HG02840 (cell line): ENCODE data around the gene TIMM29.
"Not testable (repeated sequence)": the region's sequence is repeated elsewhere in the genome, so short reads cannot be mapped to it uniquely, and the experiment has no call there.

Experiments
- ATAC-seq: cut with Tn5 transposase; IDR thresholded peaks from one replicate; pipeline ENCODE4 v1.9.1; 2021; ENCODE audit warnings: mild to moderate bottlenecking, moderate library complexity, moderate number of reproducible peaks; ENCODE audit not compliant: unreplicated experiment, low FRiP score

The TIMM29 gene

GRCh38 chr19:10935371-10936059, 6.9 kb downstream of the TIMM29 start:
- ATAC-seq: no peak

DNA sequence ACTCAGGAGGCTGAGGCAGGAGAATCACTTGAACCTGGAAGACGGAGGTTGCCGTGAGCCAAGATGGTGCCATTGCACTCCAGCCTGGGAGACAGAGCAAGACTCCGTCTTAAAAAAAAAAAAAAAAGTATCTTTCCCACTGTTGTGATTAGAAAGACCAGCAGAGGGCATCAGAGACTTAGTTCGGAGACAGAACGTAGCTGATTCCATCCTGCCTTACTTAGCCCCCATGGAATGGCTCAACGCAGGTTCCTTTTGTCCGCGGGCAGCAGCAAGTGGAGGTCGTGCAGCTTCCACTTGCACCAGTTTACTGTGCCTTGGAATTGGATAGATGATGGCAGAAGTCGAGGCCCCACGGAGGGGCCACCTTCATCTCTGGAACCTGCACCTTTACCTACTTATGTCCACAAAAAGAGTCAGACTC, 8.1 kb downstream of the TIMM29 start:
- ATAC-seq: no peak

GRCh38 chr19:10941649-10942048, 13.0 kb downstream of the TIMM29 start:
- not testable (repeated sequence) for ATAC-seq

DNA sequence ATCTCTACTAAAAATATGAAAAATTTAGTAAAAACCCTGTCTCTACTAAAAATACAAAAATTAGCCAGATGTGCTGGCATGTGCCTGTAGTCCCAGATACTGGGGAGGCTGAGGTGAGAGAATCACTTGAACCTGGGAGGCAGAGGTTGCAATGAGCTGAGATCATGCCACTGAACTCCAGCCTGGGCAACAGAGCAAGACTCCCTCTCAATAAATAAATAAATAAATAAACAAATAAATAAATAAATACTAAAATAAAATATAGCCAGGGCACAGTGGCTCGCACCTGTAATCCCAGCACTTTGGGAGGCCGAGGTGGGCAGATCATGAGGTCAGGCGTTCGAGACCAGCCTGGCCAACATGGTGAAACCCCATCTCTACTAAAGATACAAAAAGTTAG, 14.8 kb downstream of the TIMM29 start:
- not testable (repeated sequence) for ATAC-seq

DNA sequence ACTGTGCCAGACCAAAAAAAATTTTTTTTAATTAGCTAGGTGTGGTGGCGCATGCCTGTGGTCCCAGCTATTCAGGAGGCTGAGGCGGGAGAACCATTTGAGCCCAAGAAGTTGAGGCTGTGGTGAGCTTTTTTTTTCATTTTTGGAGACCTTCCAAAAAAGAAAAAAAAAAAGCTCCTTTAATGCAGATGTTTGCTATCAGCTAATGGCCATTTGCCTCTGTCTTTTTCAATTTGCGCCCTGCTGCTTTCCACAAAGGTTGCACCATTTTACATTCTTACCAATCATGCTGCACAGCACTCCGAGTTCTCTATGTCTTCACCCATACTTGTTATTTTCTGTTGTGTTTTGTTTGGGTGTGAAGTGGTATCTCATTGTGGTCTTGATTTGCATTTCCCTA, 16.7 kb downstream of the TIMM29 start:
- ATAC-seq: no peak

GRCh38 chr19:10946958-10947657, 18.5 kb downstream of the TIMM29 start:
- no peak for ATAC-seq

DNA sequence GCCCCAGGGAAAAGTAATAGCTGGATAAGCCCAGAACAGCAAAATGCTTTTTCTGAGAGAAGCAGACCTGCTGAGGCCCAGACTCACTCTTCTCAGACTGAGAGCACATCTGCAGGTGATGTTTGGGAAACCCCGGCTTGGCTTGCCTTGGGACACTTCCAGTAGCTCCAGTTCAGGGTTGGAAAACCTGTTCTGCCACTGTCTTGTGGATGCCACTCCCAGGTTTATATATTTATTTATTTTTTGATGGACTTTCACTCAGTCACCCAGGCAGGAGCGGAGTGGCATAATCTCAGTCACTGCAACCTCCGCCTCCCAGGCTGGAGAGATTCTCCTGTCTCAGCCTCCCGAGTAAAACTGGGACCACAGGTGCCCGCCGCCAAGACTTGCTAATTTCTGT, 24.2 kb downstream of the TIMM29 start:
- ATAC-seq: no peak

- ATAC-seq: not testable (repeated sequence)
Measured at GRCh38 chr19:10959277-10959968, 30.8 kb downstream of the TIMM29 start.

- peak; percentile 75 for ATAC-seq
Measured at GRCh38 chr19:10960314-10961072, 31.9 kb downstream of the TIMM29 start, which contains the start of gene SMARCA4. SMARCA4 (plus strand) TSS chr19:10961030; CDS start chr19:10984152, 23,122 bp downstream.

GRCh38 chr19:10961073-10961860, 32.7 kb downstream of the TIMM29 start:
- peak; percentile 41 for ATAC-seq

DNA sequence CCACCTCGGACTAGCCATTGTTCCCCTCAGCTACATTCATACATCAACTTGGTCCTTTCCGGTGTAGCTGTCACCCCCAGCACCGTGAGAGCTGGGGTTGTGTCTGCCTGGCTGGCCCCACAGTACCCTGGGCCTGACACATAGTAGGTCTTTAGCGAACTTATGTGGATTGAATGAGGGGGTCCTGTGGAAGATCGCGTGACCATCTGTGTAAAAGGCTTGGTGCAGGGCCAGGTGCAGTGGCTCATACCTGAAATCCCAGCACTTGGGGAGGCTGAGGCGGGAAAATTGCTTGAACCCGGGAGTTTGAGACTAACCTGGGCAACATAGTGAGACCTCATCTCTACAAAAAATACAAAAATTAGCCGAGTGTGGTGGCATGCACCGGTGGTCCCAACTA, 34.3 kb downstream of the TIMM29 start:
- no peak for ATAC-seq

DNA sequence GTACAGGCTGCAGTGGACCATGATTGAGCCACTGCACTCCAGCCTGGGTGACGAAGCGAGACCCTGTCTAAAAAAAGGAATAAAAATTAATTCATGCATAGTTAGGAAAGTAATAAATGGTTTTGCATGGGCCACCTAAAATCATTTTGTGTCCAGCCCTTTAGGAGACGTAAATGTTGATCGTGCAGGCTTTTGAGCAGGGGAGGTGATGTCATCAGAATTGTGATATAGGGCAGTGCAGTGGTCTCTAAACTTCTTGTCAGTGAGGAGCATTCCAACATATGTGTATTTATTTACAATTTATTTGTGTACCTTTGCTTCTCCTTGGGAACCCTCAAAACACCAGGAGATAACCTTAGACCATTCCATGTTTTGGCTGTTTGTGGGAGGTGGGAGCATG, 35.3 kb downstream of the TIMM29 start:
- ATAC-seq: no peak

DNA sequence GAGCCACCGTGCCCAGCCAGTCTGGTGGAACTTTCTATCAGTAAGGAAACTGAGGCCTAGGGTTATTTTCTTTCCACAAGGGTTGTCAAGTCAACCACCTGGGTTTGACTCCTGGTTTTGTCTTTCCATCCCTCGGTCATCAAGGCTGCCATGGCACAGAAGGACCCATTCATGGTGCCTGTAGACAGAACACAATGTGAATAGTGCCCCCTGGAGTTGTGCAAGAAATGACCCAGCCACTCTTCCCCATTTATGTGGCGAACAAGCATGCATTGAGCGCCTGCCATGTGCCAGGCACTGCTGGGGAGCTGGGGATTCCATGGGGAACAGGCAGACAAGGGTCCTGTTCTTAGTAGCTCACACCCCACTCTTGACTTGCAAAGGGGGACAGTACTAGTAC, 36.3 kb downstream of the TIMM29 start:
- no peak for ATAC-seq

- ATAC-seq: no peak
Measured at GRCh38 chr19:10965398-10965797, 36.8 kb downstream of the TIMM29 start.

DNA sequence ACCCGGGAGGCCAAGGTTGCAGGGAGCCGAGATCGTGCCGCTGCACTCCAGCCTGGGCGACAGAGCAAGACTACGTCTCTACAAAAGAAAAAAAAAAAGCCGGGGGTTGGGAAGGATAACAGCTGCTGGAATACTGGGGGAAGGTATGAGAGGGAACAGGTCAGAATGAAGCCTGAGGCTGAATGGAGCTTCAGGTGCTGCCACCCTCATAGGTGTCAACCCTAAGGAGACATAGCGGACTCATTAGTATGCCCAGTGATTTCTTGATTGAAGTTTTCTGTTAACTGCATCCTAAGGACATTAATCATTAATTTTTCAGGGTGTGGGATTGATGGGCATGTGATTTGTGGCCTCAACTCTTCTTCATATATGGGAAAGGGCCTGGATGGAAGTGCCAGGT, 38.2 kb downstream of the TIMM29 start:
- ATAC-seq: no peak

GRCh38 chr19:10968527-10969135, 40.0 kb downstream of the TIMM29 start:
- no peak for ATAC-seq

- ATAC-seq: no peak
Measured at GRCh38 chr19:10971107-10971726, 42.6 kb downstream of the TIMM29 start.

DNA sequence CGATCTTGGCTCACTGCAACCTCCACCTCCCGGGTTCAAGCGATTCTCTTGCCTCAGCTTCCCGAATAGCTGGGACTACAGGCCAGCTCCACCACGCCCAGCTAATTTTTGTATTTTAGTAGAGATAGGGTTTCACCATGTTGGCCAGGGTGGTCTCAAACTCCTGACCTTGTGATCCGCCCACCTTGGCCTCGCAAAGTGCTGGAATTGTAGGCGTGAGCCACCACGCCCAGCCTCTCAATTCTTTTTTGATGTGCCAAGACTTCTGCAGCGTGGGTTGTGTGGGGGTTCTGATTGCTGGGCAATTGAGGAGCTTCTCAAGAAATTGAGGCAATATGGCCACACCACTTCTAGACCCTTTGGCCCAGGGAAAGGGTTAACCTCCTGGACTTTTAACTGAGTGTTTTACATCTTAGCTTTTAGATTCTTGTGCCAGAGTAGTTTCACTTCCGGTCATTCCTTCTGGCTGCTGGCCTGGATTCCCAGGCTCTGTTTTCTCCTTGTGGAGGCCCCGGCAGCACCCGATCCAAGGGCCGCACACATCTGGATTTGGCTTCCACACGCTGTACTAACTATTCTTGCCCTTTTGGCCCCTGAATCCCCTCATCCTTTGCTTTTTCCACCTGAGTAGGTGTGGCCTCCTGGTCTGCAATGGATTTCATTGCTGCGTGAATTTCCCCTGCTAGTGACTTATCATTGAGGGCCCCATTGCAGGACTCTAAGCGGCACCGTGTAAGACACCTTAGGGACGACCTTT, 46.9 kb downstream of the TIMM29 start:
- no peak for ATAC-seq
